ENCODE measurements around the gene IRS2.

IRS2 gene

DNA sequence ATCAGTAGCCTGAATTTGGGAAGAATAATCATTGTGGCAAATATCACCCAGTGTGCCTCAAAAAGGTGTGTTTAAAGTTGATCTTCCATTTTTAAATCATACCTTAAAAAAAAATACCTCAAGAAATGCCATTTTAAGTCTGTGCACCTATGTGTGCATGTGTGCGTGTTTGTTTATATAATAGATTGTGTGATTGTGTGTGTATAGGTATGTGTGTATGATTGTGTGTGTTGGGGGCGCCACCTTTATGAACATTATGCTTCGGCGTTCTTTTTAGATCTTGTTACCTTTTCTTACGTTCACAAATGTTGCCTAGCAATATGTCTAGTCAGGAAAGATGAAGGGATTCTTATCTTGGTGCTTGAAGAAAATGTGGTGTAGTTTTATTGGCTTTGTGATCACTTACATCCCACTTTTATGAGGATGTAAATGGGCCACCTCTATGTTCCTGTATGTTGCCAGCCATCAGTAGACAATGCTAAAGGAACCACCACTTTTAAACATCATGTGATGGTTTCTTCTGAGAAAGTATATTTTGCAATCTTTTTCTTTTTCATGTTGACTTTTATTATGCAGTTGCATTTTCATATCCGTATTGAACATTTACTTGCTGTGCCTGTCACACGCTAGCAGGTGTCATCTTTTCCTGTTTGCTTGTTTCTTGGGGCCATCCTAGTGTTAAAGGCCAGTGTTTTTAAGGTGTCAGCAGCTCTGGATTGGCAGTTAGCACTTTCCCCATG is 2.2 kb upstream of the IRS2 start:
- TF ChIP-seq, protein P1, sequence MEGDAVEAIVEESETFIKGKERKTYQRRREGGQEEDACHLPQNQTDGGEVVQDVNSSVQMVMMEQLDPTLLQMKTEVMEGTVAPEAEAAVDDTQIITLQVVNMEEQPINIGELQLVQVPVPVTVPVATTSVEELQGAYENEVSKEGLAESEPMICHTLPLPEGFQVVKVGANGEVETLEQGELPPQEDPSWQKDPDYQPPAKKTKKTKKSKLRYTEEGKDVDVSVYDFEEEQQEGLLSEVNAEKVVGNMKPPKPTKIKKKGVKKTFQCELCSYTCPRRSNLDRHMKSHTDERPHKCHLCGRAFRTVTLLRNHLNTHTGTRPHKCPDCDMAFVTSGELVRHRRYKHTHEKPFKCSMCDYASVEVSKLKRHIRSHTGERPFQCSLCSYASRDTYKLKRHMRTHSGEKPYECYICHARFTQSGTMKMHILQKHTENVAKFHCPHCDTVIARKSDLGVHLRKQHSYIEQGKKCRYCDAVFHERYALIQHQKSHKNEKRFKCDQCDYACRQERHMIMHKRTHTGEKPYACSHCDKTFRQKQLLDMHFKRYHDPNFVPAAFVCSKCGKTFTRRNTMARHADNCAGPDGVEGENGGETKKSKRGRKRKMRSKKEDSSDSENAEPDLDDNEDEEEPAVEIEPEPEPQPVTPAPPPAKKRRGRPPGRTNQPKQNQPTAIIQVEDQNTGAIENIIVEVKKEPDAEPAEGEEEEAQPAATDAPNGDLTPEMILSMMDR (conservative IDR thresholded peaks at IDR 0.05): no peak
- H3K27ac ChIP-seq: no peak overlapping the region; the same call in 1 of the 2 replicates

DNA sequence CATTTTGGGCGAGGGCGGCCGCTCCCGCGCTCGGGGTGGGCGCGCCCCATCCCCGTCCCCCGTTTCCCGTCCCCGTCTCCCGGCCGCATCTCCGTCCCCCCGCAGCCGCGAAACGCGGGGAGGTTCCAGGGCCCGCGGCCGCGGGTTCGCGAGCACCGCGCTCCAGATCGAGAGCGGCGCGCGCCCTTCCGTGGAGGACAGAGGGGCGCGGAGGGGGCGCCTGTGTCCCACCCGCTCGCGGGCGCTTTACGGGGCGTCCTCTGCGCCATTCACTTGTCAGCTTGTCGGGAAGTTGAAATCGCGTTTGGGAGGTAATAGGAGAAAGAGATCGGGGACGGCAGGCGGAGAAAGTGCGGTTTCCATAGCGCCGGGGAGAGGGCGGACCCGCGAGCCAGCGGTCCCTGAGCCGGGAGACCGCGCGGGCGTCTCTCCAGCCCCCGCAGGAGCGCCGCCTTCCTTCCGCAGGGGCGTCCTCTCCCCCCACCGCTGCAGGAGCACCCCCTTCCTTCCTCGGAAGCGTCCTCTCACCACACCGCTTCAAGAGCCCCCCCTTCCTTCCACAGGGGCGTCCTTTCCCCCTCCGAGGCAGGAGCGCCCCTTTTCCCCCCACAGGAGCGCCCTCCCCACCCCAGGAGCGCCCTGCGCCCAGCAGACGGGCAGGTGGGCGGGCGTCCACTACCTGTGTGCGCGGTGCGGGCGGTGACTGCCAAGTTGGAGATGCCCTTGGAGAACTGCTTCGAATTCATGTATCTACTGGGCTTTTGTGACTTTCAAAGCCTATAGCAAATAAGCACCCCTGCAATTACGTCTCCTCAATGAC is 962 bp upstream of the IRS2 start:
- TF ChIP-seq, protein P1 (conservative IDR thresholded peaks at IDR 0.05): no peak; the same call in none of the 2 replicates
- H3K27ac ChIP-seq: peak overlapping the region; percentile 97

DNA sequence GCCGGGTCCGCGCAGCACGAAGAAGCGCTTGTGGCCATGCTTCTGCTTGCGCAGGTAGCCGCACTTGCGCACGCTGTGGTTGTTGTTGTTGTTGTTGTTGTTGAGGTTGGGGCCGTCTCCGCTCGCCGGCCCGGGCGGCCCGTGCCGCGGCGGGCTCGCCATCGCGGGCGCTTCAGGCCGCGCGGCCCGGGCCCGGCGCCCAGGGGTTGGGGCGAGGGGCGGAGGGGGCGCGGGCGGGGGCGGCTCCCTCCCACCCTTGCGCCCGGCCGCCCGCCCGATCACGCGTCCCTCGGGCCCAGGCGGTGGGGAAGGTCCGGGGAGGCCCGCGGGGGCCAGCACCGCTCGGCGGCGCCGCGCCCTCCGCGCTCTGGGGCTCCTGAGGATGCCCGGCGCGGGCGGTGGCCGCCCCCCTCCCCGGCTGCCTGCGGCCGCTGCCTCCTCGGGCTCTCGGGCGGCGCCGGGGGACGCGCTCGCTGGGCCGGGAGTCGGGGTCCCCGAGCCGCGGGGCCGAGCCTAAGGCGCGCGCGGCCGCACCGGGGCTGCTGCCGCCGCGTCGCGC is 412 bp downstream of the IRS2 start:
- peak overlapping the region; percentile 97 for H3K27ac ChIP-seq
- TF ChIP-seq, protein P1 (conservative IDR thresholded peaks at IDR 0.05): no peak

DNA sequence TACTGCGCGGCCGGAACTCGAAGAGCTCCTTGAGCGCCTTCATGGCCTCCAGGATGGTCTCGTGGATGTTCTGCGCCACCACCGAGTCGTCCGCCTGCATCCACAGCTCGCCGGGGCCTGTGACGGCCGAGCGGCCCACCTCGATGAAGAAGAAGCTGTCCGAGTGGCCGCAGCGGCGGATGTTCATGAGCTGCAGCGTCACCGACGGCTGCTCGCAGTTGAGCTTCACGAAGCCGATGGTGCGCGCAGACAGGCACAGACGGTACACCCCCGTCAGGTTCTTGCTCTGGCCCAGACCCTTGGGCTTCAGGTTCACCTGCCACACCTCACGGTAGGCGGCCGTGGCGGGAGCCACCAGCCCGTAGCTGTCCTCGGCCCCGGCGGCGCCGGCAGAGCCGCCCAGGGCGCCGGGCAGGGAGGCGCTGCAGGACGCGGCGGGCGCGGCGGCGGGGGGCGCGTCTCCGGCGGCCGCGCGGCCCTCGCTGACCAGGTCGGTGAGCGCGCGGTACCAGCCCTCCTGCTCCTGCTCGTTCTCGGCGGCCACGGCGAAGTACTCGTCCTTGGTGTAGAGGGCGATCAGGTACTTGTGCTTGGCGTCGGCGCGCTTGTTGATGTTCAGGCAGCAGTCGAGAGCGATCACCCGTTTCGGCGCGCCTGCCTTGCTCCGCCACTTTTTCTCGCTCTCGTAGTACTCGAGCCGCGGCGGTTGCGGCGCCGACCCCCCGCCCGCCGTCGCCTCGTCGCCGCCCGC is 1.1 kb downstream of the IRS2 start:
- peak overlapping the region; percentile 97 for H3K27ac ChIP-seq

DNA sequence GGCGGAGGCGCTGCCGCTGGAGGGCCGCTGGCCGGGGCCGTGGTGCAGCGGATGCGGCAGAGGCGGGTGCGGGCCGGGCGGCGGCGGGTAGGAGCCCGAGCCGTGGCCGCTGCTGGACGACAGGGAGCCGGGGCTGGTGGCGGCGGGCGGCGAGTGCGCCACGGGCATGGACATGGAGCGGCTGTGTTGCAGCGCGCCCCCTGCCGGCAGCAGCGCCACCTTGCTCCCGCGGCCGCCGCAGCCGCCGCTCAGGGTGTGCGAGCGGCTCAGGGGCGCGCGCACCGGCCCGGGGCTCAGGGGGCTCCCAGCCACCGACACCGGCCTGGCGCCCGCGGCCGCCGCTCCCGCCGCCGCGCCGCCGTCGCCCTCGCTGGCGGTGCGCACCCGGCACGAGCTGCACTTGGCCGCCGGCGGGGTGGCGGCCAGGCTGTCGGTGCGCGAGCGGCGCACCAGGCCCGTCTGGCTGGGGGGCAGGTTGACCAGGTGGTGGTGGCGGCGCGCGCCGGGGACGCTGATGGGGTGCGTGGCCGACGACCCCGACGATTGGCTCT is 1.7 kb downstream of the IRS2 start:
- peak overlapping the region; percentile 97 for H3K27ac ChIP-seq
- TF ChIP-seq, protein P1 (conservative IDR thresholded peaks at IDR 0.05): peak; percentile 100

More for the DNA sequence above, 1.1 kb downstream of the IRS2 start:
- TF ChIP-seq, protein P1 (conservative IDR thresholded peaks at IDR 0.05): no peak

DNA sequence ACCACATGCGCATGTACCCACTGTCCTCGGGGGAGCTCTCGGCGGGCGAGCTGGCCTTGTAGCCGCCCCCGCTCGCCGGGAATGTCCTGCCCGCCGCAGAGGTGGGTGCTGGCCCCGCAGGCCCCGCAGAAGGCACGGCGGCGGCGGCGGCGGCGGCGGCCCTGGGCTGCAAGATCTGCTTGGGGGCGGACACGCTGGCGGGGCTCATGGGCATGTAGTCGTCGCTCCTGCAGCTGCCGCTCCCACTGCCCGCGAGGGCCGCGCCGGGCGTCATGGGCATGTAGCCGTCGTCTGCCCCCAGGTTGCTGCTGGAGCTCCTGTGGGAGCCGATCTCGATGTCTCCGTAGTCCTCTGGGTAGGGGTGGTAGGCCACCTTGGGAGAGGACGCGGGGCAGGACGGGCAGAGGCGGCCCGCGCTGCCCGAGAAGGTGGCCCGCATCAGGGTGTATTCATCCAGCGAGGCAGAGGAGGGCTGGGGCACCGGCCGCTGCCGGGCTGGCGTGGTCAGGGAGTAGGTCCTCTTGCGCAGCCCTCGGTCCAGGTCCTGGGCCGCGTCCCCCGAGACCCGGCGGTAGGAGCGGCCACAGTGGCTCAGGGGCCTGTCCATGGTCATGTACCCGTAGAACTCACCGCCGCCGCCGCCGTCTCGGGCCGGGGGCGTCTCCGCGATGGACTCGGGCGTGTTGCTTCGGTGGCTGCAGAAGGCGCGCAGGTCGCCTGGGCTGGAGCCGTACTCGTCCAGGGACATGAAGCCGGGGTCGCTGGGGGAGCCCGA is 2.4 kb downstream of the IRS2 start:
- H3K27ac ChIP-seq: peak overlapping the region; percentile 97
- TF ChIP-seq, protein P1 (conservative IDR thresholded peaks at IDR 0.05): no peak

Data from VCaP (cell line).